GM23248 (cell line): ENCODE data around the gene SEMA4D.

Source experiments
- EZH2 ChIP-seq: fragments of 200-600 bp; sonication (generic); IDR thresholded peaks from 2 replicates; pipeline ENCODE4 v1.6.1; 2018; ENCODE audit warnings: antibody characterized with exemption, mild to moderate bottlenecking; ENCODE audit not compliant: insufficient read depth, poor library complexity, severe bottlenecking
- EZH2phosphoT487 ChIP-seq: fragments of 200-600 bp; sonication (generic); IDR thresholded peaks from 2 replicates; pipeline ENCODE4 v1.6.1; 2018; ENCODE audit warnings: antibody characterized with exemption, moderate library complexity, mild to moderate bottlenecking, low read depth; ENCODE audit not compliant: insufficient read depth

GRCh38 chr9:89446961-89447310 is 51.0 kb downstream of the SEMA4D start:
- TF ChIP-seq EZH2 (no peak), EZH2phosphoT487 (no peak)
